GM21360 (cell line): ENCODE measurements around the gene MAN1C1.

Source experiments
- ATAC-seq: cut with Tn5 transposase; IDR thresholded peaks from one replicate; pipeline ENCODE4 v1.9.1; 2021; ENCODE audit warnings: mild to moderate bottlenecking, moderate library complexity; ENCODE audit not compliant: unreplicated experiment

Gene MAN1C1

GRCh38 chr1:25755475-25756125, 139.0 kb downstream of the MAN1C1 start:
- no peak for ATAC-seq

- ATAC-seq: no peak
Measured at GRCh38 chr1:25756215-25756614, 139.6 kb downstream of the MAN1C1 start.

- no peak for ATAC-seq
Measured at GRCh38 chr1:25757151-25757845, 140.7 kb downstream of the MAN1C1 start.

GRCh38 chr1:25757846-25758185, 141.2 kb downstream of the MAN1C1 start:
- no peak for ATAC-seq

GRCh38 chr1:25758466-25759070, 142.0 kb downstream of the MAN1C1 start:
- ATAC-seq: no peak

- ATAC-seq: no peak
Measured at GRCh38 chr1:25760122-25760719, 143.6 kb downstream of the MAN1C1 start.

- ATAC-seq: no peak
Measured at GRCh38 chr1:25760871-25761270, 144.3 kb downstream of the MAN1C1 start.

GRCh38 chr1:25763493-25763892, 146.9 kb downstream of the MAN1C1 start:
- no peak for ATAC-seq

GRCh38 chr1:25765136-25765922, 148.7 kb downstream of the MAN1C1 start:
- ATAC-seq: no peak

GRCh38 chr1:25765923-25766589, 149.5 kb downstream of the MAN1C1 start:
- ATAC-seq: no peak

- no peak for ATAC-seq
Measured at GRCh38 chr1:25766721-25767436, 150.3 kb downstream of the MAN1C1 start.

GRCh38 chr1:25767437-25767770, 150.8 kb downstream of the MAN1C1 start:
- ATAC-seq: no peak

GRCh38 chr1:25768999-25769398, 152.4 kb downstream of the MAN1C1 start:
- no peak for ATAC-seq

- ATAC-seq: no peak
Measured at GRCh38 chr1:25769625-25770383, 153.2 kb downstream of the MAN1C1 start.

- ATAC-seq: no peak
Measured at GRCh38 chr1:25770541-25771220, 154.1 kb downstream of the MAN1C1 start.

GRCh38 chr1:25771221-25772114, 154.9 kb downstream of the MAN1C1 start:
- no peak for ATAC-seq

- ATAC-seq: no peak
Measured at GRCh38 chr1:25772164-25772563, 155.6 kb downstream of the MAN1C1 start.
